H1 (cell line): ENCODE data around the gene TNP1. TPM values are rescaled to one million over a fixed set of nuclear protein-coding genes. Genes with fewer than 3 reads are reported as not detected.

Source experiments
- ASH2L ChIP-seq: fragments of 200-600, 300-600 bp; sonication (generic); IDR thresholded peaks from one replicate; pipeline ENCODE4 v1.7.1; 2017; ENCODE audit warnings: low read length
- SRF ChIP-seq: IDR thresholded peaks from 2 replicates; pipeline ENCODE4 v1.6.1; 2011; ENCODE audit warnings: mild to moderate bottlenecking, low read depth, low read length, moderate library complexity
- SUZ12 ChIP-seq: fragments of 200-600 bp; sonication (generic); IDR thresholded peaks from 2 replicates; pipeline ENCODE4 v1.6.1; 2012; ENCODE audit warnings: mild to moderate bottlenecking, inconsistent platforms, low read length, moderate library complexity, mixed read lengths
- TAF7 ChIP-seq: optimal IDR thresholded peaks from 2 replicates; pipeline ENCODE3; 2011; ENCODE audit warnings: low read depth, mild to moderate bottlenecking, inconsistent platforms, low read length, moderate library complexity, borderline replicate concordance
- polyA plus RNA-seq, 7 experiments: library from polyadenylated mRNA; depleted of rRNA in 3 of 7; stranded (reverse) in 5 of 7; unstranded in 2 of 7; fragments of >200 nt in 5 of 7; fragments of 200-250 nt in 2 of 7; gene quantifications; 1 replicate in 5 of 7; 2 replicates in 1 of 7; 4 replicates in 1 of 7; pipeline versions ENCODE4 v1.2.1 to v1.2.3, GENCODE V29; 2011 to 2013; ENCODE audit warnings: missing spikeins in 2 of 7, mixed read lengths in 2 of 7
- total RNA-seq: library from RNA; stranded (reverse); fragmentation: NEBNext Ultra II Directional; extraction: Animal tissue kit (Norgen Biotek cat#: 25700); gene quantifications from 2 replicates; pipeline ENCODE4 v1.2.1, GENCODE V29; 2021

The TNP1 gene
- total and polyA plus RNA-seq, 2 of the 8 experiments (the other 6 are each of a cell fraction or from before 2014, with no cell fraction given) = not detected

DNA sequence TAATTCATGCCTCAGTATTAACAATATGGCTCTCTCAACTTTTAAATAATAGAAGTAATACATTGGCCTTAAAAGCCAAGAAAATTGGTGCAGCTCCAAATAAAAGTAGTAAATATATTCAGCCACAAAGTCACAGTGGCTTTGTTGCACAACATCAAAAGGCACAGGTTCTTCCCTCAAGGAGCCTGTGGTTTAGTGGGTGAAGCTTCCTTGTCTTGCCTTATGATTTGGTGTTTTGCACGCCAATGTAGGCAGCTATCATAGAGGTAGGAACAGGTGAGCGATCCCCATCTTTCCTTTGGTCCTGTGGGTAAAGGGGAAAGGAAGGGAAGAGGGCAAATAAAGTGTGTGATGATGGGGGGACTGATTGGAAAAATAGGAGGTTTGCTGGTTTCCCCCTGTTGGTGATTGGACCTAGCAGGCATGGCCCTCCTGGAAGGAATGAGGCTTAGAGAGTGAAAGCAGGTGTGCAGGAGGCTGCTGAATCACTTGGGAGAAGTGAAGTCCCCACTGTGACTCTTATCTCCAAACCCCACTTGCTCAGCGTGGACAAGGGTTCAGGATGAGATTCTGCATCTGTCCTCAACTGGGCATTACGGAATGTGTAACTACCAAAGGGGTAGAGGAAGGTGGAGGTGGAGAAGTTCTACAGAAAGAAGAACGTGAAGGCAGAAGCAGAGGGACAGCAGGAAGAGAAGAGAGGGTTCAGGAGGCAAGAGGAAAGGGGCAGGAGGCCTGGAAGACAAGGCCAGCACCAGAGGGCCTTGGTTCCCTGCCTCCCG, 20.1 kb upstream of the TNP1 start (continued):
- no peak for TF ChIP-seq SUZ12
- TF ChIP-seq SRF = no peak
- TF ChIP-seq TAF7 = no peak
- TF ChIP-seq ASH2L = no peak
- TF ChIP-seq, all 59 proteins: peak for 0
